Esophagus muscularis mucosa (tissue), 3 donors: ENCODE measurements around the gene SLC2A8.

Experiments used
- CTCF ChIP-seq, 3 experiments: fragments of 200-600 bp in 2 of 3; fragments of 450-650 bp in 1 of 3; sonication (generic) in 2 of 3; IDR thresholded peaks; one replicate each; pipeline ENCODE4 v1.5.1; 2017 to 2019; ENCODE audit warnings: antibody characterized with exemption in 3 of 3, mild to moderate bottlenecking in 2 of 3, moderate library complexity in 1 of 3
- POLR2A ChIP-seq: fragments of 450-650 bp; IDR thresholded peaks from one replicate; pipeline ENCODE4 v1.6.1; 2017; ENCODE audit warnings: antibody characterized with exemption, moderate library complexity, mild to moderate bottlenecking, low read depth
- POLR2AphosphoS5 ChIP-seq, 2 donors: sonication (generic); formaldehyde crosslinking; IDR thresholded peaks; one replicate each; pipeline ENCODE4 v1.6.1; 2017; ENCODE audit warnings: antibody characterized with exemption in 2 of 2

- TF ChIP-seq POLR2AphosphoS5 (IDR thresholded peaks at IDR 0.05) (no peak), POLR2A (no peak), CTCF (IDR thresholded peaks at IDR 0.05) (no peak)
Measured at GRCh38 chr9:127390563-127390962, 6.4 kb upstream of the SLC2A8 start.
